GM18868 (cell line): Measurements from ENCODE around the gene FAM184B.

Experiments used
- ATAC-seq: cut with Tn5 transposase; IDR thresholded peaks from one replicate; pipeline ENCODE4 v1.9.1; 2021; ENCODE audit warnings: mild to moderate bottlenecking, moderate library complexity; ENCODE audit not compliant: unreplicated experiment

FAM184B gene

DNA sequence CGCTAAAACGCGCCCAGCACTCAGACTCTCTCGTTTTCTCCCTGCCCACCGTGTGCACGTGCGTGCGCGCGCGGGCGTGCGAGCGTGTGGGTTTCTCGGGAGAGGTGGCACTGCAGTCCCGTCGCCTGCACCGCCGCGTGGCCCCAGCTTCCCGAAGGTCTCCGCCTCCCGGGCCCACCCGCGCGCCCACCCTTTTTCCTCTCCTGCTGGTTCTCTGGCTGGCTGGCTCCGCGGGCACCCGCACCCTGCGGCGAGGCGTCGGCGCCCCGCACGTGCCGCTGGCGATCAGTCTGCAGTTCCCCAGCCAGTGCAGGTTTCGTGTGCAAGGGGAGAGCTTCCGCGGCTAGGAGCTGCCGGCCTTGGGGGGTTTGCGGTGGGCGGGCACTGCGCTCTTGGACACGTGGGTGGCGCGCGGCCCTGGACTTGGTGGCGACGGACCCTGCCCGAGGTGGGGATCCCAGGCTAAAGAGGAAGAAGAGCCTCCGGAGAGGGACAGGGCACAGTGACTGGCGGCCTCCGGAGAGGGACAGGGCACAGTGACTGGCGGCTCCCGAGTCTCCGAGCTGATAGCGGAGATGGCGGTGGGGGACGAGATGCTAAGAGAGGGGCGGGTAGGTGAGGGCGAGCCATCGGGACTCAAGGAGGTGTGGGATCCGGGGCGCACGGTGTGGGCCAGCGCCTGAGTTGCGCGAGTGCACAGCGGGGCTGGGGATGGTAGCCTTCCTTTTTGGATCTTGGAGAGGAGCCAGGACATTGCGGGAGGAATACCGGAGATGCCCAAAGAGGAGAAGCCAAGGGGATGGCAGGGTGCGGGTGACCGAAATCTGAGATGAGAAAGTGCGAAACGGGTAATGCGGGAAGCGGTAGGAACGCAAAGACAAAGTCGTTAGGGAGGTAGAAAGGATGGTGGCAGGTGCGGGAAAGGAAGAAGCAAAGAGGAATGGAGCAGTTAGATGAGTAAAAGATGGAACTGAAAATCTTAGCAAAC lies at the start of gene FAM184B:
Gene FAM184B (minus strand): TSS at position 322 of the 988 bp plus-strand sequence. CDS start 322 bp downstream, outside the sequence.
- ATAC-seq = no peak

DNA sequence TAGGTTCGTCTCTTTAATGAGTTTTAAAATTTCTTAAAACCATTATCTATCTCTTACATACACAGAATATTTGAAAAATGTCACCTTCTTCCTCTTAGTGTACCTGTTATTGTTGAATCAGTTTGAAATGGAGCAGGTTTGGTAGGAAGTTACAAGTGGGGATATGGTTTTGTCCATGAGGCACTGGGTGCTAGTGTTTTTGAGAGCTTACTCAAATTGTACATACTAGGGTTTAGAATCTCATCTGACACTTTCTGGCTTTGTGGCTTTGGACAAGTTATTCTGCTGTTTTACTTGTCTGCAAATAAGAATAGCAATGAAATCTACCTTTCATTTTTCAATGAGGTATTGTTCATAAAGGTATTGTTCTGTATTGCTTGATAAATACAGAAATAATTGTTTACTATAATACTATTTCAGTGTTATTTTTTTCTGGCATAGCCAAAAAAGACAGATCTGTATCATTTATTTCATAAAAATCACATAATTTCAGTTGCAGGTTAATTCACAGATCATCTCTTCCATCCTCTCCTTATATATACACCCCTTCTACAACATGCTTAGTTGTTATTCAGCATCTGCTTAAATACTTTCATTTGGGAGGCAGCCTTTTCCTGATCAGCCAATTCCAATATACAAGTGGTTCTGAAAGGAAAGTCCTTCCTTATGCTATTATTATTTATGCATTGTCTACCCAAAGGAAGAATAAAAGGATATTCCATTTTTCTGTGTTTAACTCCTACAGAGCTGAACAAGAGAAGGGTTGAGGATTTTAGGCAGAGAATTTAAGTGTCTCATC lies 42.6 kb upstream of the FAM184B start:
- ATAC-seq = no peak

GRCh38 chr4:17817027-17817426 lies 35.6 kb upstream of the FAM184B start:
- peak; percentile 89 for ATAC-seq

GRCh38 chr4:17816142-17816541 lies 34.7 kb upstream of the FAM184B start:
- ATAC-seq = no peak

GRCh38 chr4:17814140-17814539 lies 32.7 kb upstream of the FAM184B start:
- no peak for ATAC-seq

- no peak for ATAC-seq
Observed at GRCh38 chr4:17812801-17813200, 31.4 kb upstream of the FAM184B start.

GRCh38 chr4:17812125-17812524 lies 30.7 kb upstream of the FAM184B start:
- ATAC-seq = no peak

- peak; percentile 25 for ATAC-seq
Observed at GRCh38 chr4:17811078-17811603, 29.7 kb upstream of the FAM184B start.

DNA sequence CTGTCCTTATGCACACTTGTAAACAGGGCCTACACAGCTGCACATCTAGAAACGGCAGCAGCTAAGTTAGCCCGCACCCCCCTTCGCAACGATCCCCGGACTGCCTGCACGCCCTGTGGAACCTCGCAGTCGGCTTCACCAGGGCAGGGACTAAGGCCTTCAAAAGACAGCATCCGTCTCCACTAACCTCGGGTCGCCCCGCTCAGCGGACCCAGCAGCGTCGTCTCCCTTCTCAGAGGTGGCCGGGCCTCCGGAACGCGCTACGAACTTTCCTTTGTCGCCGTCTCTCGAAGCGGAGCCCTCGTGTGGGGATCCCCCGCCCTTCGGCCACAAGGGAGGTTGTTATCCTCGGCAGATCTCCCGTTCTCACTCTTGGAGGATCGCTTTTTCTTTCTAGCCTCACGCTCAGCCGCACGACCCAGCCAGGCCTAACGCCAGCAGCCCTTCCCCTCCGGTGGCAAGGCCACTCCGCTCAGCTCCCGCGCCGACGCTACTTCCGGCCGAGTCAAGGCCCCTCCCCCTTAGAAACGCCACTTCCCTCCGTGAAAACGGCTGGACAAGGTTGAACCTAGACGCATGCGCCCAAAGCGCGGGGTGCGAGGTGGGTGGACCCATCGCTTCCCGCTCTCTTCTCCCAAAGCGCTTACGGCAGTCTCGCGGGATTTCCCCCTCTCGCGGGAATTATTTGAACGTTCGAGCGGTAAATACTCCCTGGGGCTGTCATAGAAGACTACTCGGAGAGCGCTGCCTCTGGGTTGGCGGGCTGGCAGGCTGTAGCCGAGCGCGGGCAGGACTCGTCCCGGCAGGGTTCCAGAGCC lies 29.0 kb upstream of the FAM184B start, which contains the start of the genes DCAF16 and NCAPG:
Gene DCAF16 (minus strand): TSS at position 498 of the 818 bp plus-strand sequence. CDS start 6,616 bp downstream, outside the sequence.
Gene NCAPG (plus strand): TSS at position 720 of the 818 bp plus-strand sequence. CDS start 99 bp downstream, outside the sequence.
- ATAC-seq = peak; percentile 85

GRCh38 chr4:17809667-17810066 lies 28.2 kb upstream of the FAM184B start:
- ATAC-seq = no peak

- no peak for ATAC-seq
Observed at GRCh38 chr4:17807446-17807845, 26.0 kb upstream of the FAM184B start.

- no peak for ATAC-seq
Observed at GRCh38 chr4:17805580-17806155, 24.2 kb upstream of the FAM184B start.

DNA sequence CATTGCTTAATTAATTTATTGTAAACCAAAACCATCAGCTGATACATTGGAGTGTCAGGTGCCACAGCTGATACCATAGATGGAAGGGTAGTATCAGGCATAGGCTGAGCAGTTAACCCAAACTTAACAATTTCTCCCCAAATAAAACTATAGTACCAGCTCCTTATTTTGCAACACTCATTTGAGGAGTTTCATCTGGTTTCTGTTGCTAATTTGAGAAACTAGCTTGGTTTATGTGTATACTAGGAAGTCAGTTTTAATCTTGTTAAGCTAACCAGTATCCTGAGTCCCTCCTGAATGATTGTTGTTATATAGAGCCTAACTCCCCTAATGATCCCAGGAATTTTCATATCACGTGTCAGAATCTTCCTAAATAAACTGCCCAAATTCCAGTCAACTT lies 16.4 kb upstream of the FAM184B start:
- ATAC-seq = peak; percentile 38

DNA sequence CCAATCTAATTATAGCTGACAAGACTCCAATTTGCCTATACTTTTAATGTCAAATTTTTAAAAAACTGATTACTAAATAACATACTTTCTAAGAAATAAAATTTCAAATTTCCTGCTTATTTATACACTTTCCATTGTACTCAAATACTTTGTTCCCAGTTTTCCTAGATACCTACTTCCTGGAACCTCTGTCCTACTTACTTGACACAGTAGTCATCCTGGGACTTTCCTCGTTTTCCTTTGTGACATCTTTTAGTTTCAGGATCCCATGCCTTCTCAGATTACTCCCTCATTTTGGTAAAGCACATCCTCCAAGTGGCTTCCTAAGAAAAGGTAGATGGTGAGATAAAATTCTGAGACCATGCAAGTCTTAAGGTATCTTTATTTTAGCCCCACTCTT lies 13.3 kb upstream of the FAM184B start:
- ATAC-seq = no peak

DNA sequence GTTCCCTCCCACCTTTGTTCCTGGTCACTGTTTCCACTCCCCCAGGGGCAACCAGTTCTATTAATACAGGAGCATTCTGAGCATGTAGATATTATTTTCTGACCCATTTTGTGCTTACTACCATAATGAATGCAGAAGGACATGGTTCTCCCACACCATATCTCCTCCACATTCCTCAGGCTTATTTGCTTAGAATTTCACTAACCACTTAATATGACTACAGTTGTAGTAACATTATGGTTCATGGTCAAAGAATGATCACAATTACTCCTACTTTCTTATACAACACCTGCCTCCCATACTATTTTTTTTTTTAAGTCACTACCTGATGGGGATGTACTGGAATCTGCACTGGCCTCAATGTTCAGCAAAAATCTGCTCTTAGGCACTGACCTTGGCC lies 7.5 kb upstream of the FAM184B start:
- no peak for ATAC-seq

- no peak for ATAC-seq
Observed at GRCh38 chr4:17787315-17787714, 5.9 kb upstream of the FAM184B start.

DNA sequence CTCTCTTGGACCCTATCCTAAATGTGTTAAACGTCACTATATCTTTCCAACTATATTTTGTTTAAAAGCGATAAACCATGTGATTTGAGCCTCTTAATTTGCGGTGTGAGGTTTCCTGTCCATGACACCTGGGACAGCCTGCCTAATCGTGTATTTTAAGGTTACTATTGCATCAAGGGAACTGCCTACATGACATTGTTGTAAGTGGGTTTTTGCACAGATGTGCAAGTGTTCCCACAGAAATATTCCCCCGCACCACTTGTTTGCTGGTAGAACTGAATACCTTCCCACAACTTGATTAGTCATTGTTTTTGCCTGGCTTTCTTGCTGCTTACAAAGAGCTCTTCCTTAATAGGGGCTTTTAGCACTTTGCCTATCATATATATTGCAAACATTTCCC lies 5.1 kb upstream of the FAM184B start:
- peak; percentile 65 for ATAC-seq

- no peak for ATAC-seq
Observed at GRCh38 chr4:17785858-17786257, 4.4 kb upstream of the FAM184B start.

DNA sequence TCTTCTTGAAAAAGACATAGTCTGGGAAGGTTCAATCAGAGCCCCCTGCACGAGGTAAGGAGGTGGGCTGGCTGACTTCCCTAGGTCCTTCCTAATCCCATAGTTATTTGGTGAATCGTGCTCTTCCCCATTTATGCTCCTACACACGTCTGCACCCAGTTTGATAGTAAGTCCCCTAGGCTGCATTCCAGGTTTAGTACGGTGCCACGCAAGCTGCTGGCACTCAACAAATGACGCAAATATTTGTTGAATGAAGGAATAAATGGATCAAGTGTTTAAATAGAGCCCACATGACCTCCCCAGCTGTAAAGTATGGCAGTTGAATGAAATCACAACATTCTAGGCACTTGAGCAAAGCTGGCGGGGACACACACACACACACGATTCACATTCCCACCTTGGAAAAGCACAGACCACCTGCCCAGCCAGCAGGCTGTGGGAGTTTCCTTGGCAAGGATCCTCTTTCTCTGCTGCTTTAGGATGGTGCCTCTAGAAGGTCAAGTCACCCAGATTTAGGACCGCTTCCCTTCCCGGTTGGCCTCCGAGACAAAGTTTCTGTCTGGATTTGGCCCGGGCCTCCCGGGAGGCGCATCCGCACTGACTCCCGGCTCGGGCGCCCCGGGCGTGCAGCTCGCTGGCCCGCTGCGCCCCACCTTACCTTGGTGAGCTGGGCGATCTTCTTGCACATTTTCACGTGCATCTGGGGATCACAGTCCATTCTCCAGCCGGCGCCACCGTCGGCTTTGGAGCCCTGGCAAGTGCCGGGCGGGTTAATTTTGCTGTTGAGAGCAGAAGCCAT lies 721 bp downstream of the FAM184B start:
- no peak for ATAC-seq
